ENCODE measurements around the gene FOXC2. TPM values are rescaled to one million over a fixed set of nuclear protein-coding genes. Genes with fewer than 3 reads are reported as not detected.

FOXC2 gene
- total RNA-seq, 4 donors from 2014 or later, result 0.40 to 1.5 (median 0.50) TPM

- Histone ChIP-seq H3K9me3 (no peaks in the 10 kb centered on the region), H3K27me3 (peaks cover 25% of the 10 kb centered on the region), H3K4me1 (peaks cover 0 to 56% (median 13%) of the 10 kb centered on the region in 3 donors), H3K4me3 (peak overlapping the region in 1 of 2 donors; percentile 26), H3K27ac (peak overlapping the region in 3 of 4 donors; percentile 90 to 99 (median 99)), H3K36me3 (no peaks in the 10 kb centered on the region)
- 0% methylated on average over 1 to 5 of the region's 31 CpGs for WGBS, 2 donors (ENCODE audit: low coverage in 1 of 2)
- ATAC-seq, result peak; percentile 20
- TF ChIP-seq POLR2A (IDR thresholded peaks at IDR 0.05) (no peak), CTCF (IDR thresholded peaks at IDR 0.05) (peak in 3 of 4 experiments; percentile 93 to 96 (median 95)), POLR2AphosphoS5 (IDR thresholded peaks at IDR 0.05) (peak; percentile 47), EP300 (IDR thresholded peaks at IDR 0.05) (no peak)
These were observed 46.8 kb upstream of the FOXC2 start for GRCh38 chr16:86519649-86520316.

GRCh38 chr16:86520317-86521210, 46.1 kb upstream of the FOXC2 start:
- peak overlapping the region in 1 of 4 donors; percentile 99 for H3K27ac ChIP-seq
- no peak for TF ChIP-seq POLR2A (IDR thresholded peaks at IDR 0.05)
- TF ChIP-seq POLR2AphosphoS5 (IDR thresholded peaks at IDR 0.05), result no peak
- no peak for TF ChIP-seq CTCF (IDR thresholded peaks at IDR 0.05)
- TF ChIP-seq EP300 (IDR thresholded peaks at IDR 0.05), result no peak
- no peak for ATAC-seq

GRCh38 chr16:86521236-86522197, 45.1 kb upstream of the FOXC2 start:
- 50 to 75% methylated on average over 6 to 11 of the region's 35 CpGs for WGBS, 2 donors (ENCODE audit: low coverage in 1 of 2)
- TF ChIP-seq POLR2A (IDR thresholded peaks at IDR 0.05), result no peak
- TF ChIP-seq EP300 (IDR thresholded peaks at IDR 0.05), result no peak
- TF ChIP-seq POLR2AphosphoS5 (IDR thresholded peaks at IDR 0.05), result no peak
- no peak for TF ChIP-seq CTCF (IDR thresholded peaks at IDR 0.05)
- H3K27ac ChIP-seq, result no peak overlapping the region
- no peak for ATAC-seq
- H3K4me3 ChIP-seq, result no peak overlapping the region
- H3K9me3 ChIP-seq, result no peaks in the 10 kb centered on the region
- peaks cover 14% of the 10 kb centered on the region for H3K27me3 ChIP-seq
- H3K36me3 ChIP-seq, result no peaks in the 10 kb centered on the region
- H3K4me1 ChIP-seq, result peaks cover 0 to 47% (median 13%) of the 10 kb centered on the region in 3 donors

More at GRCh38 chr16:86520317-86521210, 46.1 kb upstream of the FOXC2 start:
- WGBS, 2 donors (ENCODE audit: low coverage in 1 of 2), result 37 to 43% methylated on average over 17 to 19 of the region's 30 CpGs
- Histone ChIP-seq H3K4me3 (peak overlapping the region in 1 of 2 donors; percentile 26), H3K9me3 (no peaks in the 10 kb centered on the region), H3K4me1 (peaks cover 0 to 54% (median 13%) of the 10 kb centered on the region in 3 donors), H3K27me3 (peaks cover 21% of the 10 kb centered on the region), H3K36me3 (no peaks in the 10 kb centered on the region)

- Histone ChIP-seq H3K27ac (no peak overlapping the region), H3K9me3 (no peaks in the 10 kb centered on the region), H3K27me3 (peaks cover 10% of the 10 kb centered on the region), H3K36me3 (no peaks in the 10 kb centered on the region), H3K4me3 (no peak overlapping the region), H3K4me1 (peaks cover 0 to 35% (median 13%) of the 10 kb centered on the region in 3 donors)
- 66 to 81% methylated on average over 13 to 16 of the region's 16 CpGs for WGBS, 2 donors (ENCODE audit: low coverage in 1 of 2)
- no peak for ATAC-seq
- TF ChIP-seq CTCF (IDR thresholded peaks at IDR 0.05) (no peak), POLR2AphosphoS5 (IDR thresholded peaks at IDR 0.05) (no peak), EP300 (IDR thresholded peaks at IDR 0.05) (no peak), POLR2A (IDR thresholded peaks at IDR 0.05) (no peak)
These were observed 44.0 kb upstream of the FOXC2 start for GRCh38 chr16:86522634-86523033.
